ES-I3 (cell line): Measurements from ENCODE around the gene IL12B.
"Not testable (repeated sequence)": the region's sequence is repeated elsewhere in the genome, so short reads cannot be mapped to it uniquely, and the experiment has no call there.

ENCODE experiments used
- H3K36me3 ChIP-seq: 2 replicates; pipeline ENCODE4 v1.6.1; 2013; ENCODE audit warnings: mild to moderate bottlenecking, low read length, control low read depth, moderate library complexity; ENCODE audit not compliant: insufficient read depth
- H3K4me1 ChIP-seq: 2 replicates; pipeline ENCODE4 v1.6.1; 2013; ENCODE audit warnings: mild to moderate bottlenecking, control low read depth, low read length; ENCODE audit not compliant: insufficient read depth
- H3K9ac ChIP-seq: 2 replicates; pipeline ENCODE4 v1.6.1; 2013; ENCODE audit warnings: low read depth, mild to moderate bottlenecking, low read length, moderate library complexity
- H3K9me3 ChIP-seq: 2 replicates; pipeline ENCODE4 v1.6.1; 2013; ENCODE audit warnings: mild to moderate bottlenecking, low read length, moderate library complexity; ENCODE audit not compliant: control insufficient read depth, insufficient read depth

Gene IL12B

GRCh38 chr5:159319363-159319762, 10.9 kb downstream of the IL12B start:
- Histone ChIP-seq H3K9ac (no peak overlapping the region), H3K36me3 (no peaks in the 10 kb centered on the region), H3K9me3 (no peaks in the 10 kb centered on the region), H3K4me1 (no peaks in the 10 kb centered on the region)

- Histone ChIP-seq H3K4me1 (no peaks in the 10 kb centered on the region), H3K9ac (no peak overlapping the region), H3K36me3 (no peaks in the 10 kb centered on the region), H3K9me3 (no peaks in the 10 kb centered on the region)
Observed at GRCh38 chr5:159318448-159318847, 11.8 kb downstream of the IL12B start.

GRCh38 chr5:159317849-159318248, 12.4 kb downstream of the IL12B start:
- no peaks in the 10 kb centered on the region for H3K36me3 ChIP-seq
- no peaks in the 10 kb centered on the region for H3K9me3 ChIP-seq
- no peak overlapping the region for H3K9ac ChIP-seq
- H3K4me1 ChIP-seq: no peaks in the 10 kb centered on the region

- H3K36me3 ChIP-seq: no peaks in the 10 kb centered on the region
- H3K9me3 ChIP-seq: no peaks in the 10 kb centered on the region
- no peaks in the 10 kb centered on the region for H3K4me1 ChIP-seq
- H3K9ac ChIP-seq: no peak overlapping the region
Observed at GRCh38 chr5:159316519-159317383, 13.5 kb downstream of the IL12B start.

GRCh38 chr5:159313197-159313596, 17.1 kb downstream of the IL12B start:
- no peaks in the 10 kb centered on the region for H3K9me3 ChIP-seq
- no peaks in the 10 kb centered on the region for H3K4me1 ChIP-seq
- H3K9ac ChIP-seq: no peak overlapping the region
- no peaks in the 10 kb centered on the region for H3K36me3 ChIP-seq

- H3K36me3 ChIP-seq: no peaks in the 10 kb centered on the region
Observed at GRCh38 chr5:159311063-159311462, 19.2 kb downstream of the IL12B start.

GRCh38 chr5:159310511-159310910, 19.8 kb downstream of the IL12B start:
- H3K4me1 ChIP-seq: no peaks in the 10 kb centered on the region
- H3K9ac ChIP-seq: peak overlapping the region; percentile 41; the same call in 1 of the 2 replicates
- H3K9me3 ChIP-seq: no peaks in the 10 kb centered on the region
- H3K36me3 ChIP-seq: no peaks in the 10 kb centered on the region

More at GRCh38 chr5:159311063-159311462, 19.2 kb downstream of the IL12B start:
- H3K4me1 ChIP-seq: no peaks in the 10 kb centered on the region
- H3K9me3 ChIP-seq: no peaks in the 10 kb centered on the region
- H3K9ac ChIP-seq: peak overlapping the region; percentile 41; the same call in 1 of the 2 replicates

GRCh38 chr5:159309689-159310433, 20.4 kb downstream of the IL12B start:
- H3K4me1 ChIP-seq: no peaks in the 10 kb centered on the region
- H3K36me3 ChIP-seq: no peaks in the 10 kb centered on the region
- H3K9me3 ChIP-seq: no peaks in the 10 kb centered on the region
- H3K9ac ChIP-seq: peak overlapping the region; percentile 41; the same call in 1 of the 2 replicates

GRCh38 chr5:159304961-159305595, 25.2 kb downstream of the IL12B start:
- Histone ChIP-seq H3K9me3 (peaks cover 3% of the 10 kb centered on the region; the same call in 1 of the 2 replicates), H3K4me1 (no peaks in the 10 kb centered on the region), H3K36me3 (no peaks in the 10 kb centered on the region), H3K9ac (no peak overlapping the region)

GRCh38 chr5:159303286-159303685, 27.0 kb downstream of the IL12B start:
- H3K36me3 ChIP-seq: no peaks in the 10 kb centered on the region

GRCh38 chr5:159301929-159302860, 28.1 kb downstream of the IL12B start:
- not testable (repeated sequence) for H3K36me3 ChIP-seq, H3K9ac ChIP-seq, H3K4me1 ChIP-seq, H3K9me3 ChIP-seq

More at GRCh38 chr5:159303286-159303685, 27.0 kb downstream of the IL12B start:
- Histone ChIP-seq H3K9ac (no peak overlapping the region), H3K9me3 (peaks cover 3% of the 10 kb centered on the region), H3K4me1 (no peaks in the 10 kb centered on the region)

- H3K4me1 ChIP-seq: no peaks in the 10 kb centered on the region
- H3K36me3 ChIP-seq: no peaks in the 10 kb centered on the region
- H3K9me3 ChIP-seq: peaks cover 3% of the 10 kb centered on the region
- no peak overlapping the region for H3K9ac ChIP-seq
Observed at GRCh38 chr5:159301466-159301865, 28.8 kb downstream of the IL12B start.

GRCh38 chr5:159297300-159297699, 33.0 kb downstream of the IL12B start:
- H3K9me3 ChIP-seq, H3K4me1 ChIP-seq, H3K9ac ChIP-seq, H3K36me3 ChIP-seq: not testable (repeated sequence)
